ENCODE data around the gene HSPA9.

DNA sequence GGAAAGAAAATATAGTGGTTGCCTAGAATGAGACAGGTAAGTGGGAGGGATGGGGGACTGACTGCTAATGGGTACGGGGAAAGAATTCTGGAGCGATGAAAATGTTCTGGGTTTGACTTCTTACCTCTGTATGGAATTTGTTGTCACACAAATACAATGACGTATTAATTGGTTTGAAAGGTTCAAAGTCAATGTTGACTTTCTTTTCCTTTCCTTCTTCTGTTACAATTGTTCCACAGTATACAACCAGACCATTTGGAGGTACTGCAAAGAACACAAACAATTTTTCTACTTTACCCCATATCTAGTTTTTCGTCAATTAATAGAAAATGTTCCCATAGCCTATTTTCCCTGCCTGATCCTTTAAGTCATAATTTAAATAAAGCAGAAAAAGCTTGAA lies 57.8 kb downstream of the HSPA9 start:
- TF ChIP-seq ZZZ3 (CRISPR knock-in tag; IDR thresholded peaks at IDR 0.05; ENCODE audit: borderline replicate concordance): no peak
- no peak for TF ChIP-seq ZNF772 (CRISPR knock-in tag; IDR thresholded peaks at IDR 0.05)
- TF ChIP-seq, protein P1, sequence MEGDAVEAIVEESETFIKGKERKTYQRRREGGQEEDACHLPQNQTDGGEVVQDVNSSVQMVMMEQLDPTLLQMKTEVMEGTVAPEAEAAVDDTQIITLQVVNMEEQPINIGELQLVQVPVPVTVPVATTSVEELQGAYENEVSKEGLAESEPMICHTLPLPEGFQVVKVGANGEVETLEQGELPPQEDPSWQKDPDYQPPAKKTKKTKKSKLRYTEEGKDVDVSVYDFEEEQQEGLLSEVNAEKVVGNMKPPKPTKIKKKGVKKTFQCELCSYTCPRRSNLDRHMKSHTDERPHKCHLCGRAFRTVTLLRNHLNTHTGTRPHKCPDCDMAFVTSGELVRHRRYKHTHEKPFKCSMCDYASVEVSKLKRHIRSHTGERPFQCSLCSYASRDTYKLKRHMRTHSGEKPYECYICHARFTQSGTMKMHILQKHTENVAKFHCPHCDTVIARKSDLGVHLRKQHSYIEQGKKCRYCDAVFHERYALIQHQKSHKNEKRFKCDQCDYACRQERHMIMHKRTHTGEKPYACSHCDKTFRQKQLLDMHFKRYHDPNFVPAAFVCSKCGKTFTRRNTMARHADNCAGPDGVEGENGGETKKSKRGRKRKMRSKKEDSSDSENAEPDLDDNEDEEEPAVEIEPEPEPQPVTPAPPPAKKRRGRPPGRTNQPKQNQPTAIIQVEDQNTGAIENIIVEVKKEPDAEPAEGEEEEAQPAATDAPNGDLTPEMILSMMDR (CRISPR knock-in tag; IDR thresholded peaks at IDR 0.05): no peak
- TF ChIP-seq ZNF75D (CRISPR knock-in tag; IDR thresholded peaks at IDR 0.05; ENCODE audit: borderline replicate concordance): no peak
- TF ChIP-seq, protein P2, sequence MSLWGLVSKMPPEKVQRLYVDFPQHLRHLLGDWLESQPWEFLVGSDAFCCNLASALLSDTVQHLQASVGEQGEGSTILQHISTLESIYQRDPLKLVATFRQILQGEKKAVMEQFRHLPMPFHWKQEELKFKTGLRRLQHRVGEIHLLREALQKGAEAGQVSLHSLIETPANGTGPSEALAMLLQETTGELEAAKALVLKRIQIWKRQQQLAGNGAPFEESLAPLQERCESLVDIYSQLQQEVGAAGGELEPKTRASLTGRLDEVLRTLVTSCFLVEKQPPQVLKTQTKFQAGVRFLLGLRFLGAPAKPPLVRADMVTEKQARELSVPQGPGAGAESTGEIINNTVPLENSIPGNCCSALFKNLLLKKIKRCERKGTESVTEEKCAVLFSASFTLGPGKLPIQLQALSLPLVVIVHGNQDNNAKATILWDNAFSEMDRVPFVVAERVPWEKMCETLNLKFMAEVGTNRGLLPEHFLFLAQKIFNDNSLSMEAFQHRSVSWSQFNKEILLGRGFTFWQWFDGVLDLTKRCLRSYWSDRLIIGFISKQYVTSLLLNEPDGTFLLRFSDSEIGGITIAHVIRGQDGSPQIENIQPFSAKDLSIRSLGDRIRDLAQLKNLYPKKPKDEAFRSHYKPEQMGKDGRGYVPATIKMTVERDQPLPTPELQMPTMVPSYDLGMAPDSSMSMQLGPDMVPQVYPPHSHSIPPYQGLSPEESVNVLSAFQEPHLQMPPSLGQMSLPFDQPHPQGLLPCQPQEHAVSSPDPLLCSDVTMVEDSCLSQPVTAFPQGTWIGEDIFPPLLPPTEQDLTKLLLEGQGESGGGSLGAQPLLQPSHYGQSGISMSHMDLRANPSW (CRISPR knock-in tag; IDR thresholded peaks at IDR 0.05; ENCODE audit: borderline replicate concordance): no peak
- TF ChIP-seq, protein P3, sequence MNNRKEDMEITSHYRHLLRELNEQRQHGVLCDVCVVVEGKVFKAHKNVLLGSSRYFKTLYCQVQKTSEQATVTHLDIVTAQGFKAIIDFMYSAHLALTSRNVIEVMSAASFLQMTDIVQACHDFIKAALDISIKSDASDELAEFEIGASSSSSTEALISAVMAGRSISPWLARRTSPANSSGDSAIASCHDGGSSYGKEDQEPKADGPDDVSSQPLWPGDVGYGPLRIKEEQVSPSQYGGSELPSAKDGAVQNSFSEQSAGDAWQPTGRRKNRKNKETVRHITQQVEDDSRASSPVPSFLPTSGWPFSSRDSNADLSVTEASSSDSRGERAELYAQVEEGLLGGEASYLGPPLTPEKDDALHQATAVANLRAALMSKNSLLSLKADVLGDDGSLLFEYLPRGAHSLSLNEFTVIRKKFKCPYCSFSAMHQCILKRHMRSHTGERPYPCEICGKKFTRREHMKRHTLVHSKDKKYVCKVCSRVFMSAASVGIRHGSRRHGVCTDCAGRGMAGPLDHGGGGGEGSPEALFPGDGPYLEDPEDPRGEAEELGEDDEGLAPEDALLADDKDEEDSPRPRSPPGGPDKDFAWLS (CRISPR knock-in tag; IDR thresholded peaks at IDR 0.05; ENCODE audit: borderline replicate concordance): no peak
- no peak for TF ChIP-seq RFX5 (IDR thresholded peaks at IDR 0.05; ENCODE audit: low read depth, low read length)
- TF ChIP-seq ZNF232 (CRISPR knock-in tag; IDR thresholded peaks at IDR 0.05; ENCODE audit: borderline replicate concordance): no peak
- no peak for TF ChIP-seq SMC3 (IDR thresholded peaks at IDR 0.05; ENCODE audit: low read length)
- TF ChIP-seq ZC3H4 (CRISPR knock-in tag; IDR thresholded peaks at IDR 0.05; ENCODE audit: borderline replicate concordance): no peak
